ENCODE data around the gene IL4R.

Gene IL4R

GRCh38 chr16:27363246-27363632 lies 49.5 kb downstream of the IL4R start:
- no peak for DNase-seq

DNA sequence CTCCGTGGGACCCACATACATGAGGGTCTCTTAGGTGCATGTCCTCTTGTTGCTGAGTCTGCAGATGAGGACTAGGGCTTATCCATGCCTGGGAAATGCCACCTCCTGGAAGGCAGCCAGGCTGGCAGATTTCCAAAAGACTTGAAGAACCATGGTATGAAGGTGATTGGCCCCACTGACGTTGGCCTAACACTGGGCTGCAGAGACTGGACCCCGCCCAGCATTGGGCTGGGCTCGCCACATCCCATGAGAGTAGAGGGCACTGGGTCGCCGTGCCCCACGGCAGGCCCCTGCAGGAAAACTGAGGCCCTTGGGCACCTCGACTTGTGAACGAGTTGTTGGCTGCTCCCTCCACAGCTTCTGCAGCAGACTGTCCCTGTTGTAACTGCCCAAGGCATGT lies 50.0 kb downstream of the IL4R start:
- no peak for DNase-seq

- no peak for DNase-seq
Observed at GRCh38 chr16:27364493-27365141, 50.8 kb downstream of the IL4R start.

DNA sequence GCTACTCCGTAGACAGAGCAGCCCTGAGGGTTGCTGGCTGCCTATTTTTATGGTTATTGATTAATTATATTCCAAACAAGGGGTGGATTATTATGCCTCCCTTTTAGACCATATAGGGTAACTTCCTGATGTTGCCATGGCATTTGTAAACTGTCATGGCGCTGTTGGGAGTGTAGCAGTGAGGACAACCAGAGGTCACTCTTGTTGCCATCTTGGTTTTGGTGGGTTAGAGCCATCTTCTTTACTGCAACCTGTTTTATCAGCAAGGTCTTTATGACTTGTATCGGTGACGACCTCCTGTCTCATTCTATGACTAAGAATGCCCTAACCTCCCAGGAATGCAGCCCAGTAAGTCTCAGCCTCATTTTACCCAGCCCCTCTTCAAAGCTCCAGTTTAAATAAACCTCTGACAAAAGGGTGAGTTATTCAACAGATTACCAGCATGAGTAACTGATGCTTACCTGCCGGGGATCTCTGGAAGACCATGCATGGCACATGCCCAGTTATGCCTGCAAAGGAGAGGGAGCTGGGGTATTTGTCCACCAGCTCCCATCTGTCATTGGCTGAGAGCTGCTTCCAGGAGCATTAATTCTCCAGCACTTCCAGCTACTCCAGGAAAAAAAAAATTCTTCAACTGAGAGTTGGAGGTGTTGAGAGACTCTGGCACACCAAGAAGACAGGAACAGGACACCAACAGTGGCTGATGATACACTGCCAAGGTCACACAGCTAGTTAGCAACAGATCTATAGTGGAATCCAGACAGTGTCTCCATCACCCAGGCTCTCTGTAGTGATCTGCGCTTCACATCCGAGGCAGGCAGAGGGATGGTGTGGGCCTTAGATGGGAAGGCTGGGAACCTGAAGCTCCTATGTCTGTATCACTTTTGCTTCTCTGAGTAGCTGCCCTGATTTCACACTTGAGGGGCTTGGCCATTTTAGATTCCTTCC lies 51.6 kb downstream of the IL4R start:
- DNase-seq: no peak

- DNase-seq: no peak
Observed at GRCh38 chr16:27366687-27367460, 53.1 kb downstream of the IL4R start.

- no peak for DNase-seq
Observed at GRCh38 chr16:27367461-27368357, 53.9 kb downstream of the IL4R start.

- DNase-seq: no peak
Observed at GRCh38 chr16:27368358-27368722, 54.6 kb downstream of the IL4R start.

- DNase-seq: no peak
Observed at GRCh38 chr16:27369806-27370205, 56.0 kb downstream of the IL4R start.

- no peak for DNase-seq
Observed at GRCh38 chr16:27370318-27370717, 56.5 kb downstream of the IL4R start.

DNA sequence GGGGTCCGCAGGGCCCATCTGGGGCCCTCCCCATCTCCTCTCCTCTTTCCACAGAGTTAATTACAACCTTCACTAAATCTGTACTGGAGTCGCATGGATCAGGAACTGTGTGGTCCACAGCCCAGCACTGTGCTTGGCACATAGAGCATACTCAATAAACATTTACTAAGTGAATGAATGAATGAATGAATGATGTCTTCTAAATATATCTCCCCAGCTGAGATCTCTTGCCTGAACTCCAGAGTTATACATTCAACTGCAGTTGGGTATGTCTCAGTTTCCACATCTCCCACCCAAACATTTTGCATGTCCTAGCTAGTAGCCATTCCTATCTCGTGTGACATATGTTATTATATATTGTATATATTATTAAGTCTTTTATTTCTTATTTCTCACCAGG lies 59.5 kb downstream of the IL4R start:
- DNase-seq: no peak

DNA sequence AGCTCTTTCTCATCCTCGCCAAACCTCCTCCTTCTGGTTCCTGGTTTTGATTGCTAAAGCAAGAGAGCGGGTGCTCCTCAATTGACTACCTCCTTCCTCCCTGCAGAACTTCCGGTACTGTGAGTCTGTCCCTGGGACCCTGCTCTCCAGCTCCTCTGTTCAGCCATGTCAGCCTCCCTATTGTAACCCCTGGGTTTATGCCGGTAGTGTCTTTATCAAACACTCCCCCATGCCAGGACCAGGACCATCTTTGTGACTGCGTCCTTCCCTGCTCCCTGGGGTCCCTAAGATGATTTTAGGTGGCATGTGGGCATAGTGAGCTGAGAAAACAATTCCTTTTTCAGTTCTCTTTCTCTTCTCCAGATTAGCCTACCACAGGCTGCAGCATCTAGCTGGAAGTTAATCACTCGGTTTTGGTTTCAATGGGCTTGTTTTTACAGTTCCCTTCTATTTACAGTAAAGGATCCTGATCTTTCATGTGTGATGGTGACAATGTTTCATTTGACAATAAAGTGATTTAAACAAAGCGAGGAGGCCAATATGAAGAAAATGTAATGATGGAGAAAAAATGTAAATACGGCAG lies 60.5 kb downstream of the IL4R start:
- DNase-seq: no peak

GRCh38 chr16:27374804-27375425 lies 61.1 kb downstream of the IL4R start:
- DNase-seq: no peak

- DNase-seq: no peak
Observed at GRCh38 chr16:27377666-27378485, 64.1 kb downstream of the IL4R start.

GRCh38 chr16:27378871-27379481 lies 65.2 kb downstream of the IL4R start:
- DNase-seq: no peak

- no peak for DNase-seq
Observed at GRCh38 chr16:27379919-27380318, 66.1 kb downstream of the IL4R start.

- no peak for DNase-seq
Observed at GRCh38 chr16:27381236-27381635, 67.5 kb downstream of the IL4R start.

GRCh38 chr16:27381974-27382855 lies 68.4 kb downstream of the IL4R start:
- DNase-seq: no peak

DNA sequence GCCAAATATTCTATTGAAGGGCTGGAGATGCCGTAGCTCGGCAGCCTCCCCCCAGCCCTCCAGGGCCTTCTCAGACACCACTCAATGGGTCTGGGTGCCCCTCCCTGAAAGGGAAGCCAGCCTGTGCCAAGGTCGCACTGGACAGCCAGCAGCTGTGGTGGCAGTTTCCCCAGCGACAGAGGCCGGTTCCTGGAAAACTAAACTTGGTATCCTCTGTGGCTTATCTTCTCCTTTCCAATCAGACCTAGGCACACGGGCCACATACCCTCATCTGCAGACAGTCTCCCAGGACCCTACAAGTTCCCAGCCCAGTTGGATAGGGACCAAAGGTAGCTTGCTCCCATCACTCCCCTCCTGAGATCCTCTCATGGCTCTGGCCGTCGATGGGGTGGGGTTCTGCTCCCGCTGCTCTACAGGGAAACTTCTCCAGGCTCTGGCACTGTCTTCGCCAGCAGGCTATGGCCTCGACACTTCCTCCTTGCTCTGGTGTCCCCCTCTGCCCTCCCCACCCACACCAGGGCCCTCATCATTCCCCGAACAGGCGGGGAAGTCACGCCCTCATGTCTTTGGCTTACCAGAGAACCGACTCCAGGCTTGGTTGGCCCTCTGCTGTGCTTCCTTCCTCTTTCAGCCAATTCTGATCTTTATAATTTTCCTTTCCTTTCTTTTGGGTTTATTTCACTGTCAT lies 69.9 kb downstream of the IL4R start:
- no peak for DNase-seq

DNA sequence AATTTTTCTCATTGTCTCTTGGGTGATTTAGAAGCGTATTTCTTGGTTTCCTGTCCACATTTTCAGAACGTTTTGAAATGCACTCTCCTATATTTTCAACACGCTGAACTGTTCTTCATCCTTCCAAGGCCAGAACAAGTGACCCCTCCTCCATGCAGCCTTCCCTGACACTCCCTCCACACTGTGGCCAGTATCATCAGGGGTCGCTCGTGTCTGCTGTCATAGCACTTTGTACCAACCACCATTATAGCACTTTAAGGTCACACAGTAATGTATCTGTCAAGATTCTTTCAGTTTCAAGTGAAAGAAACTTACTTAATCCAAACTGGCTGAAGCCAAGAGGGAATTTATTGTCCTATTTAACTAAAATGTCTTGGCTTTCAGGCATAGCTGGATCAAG lies 70.7 kb downstream of the IL4R start:
- DNase-seq: no peak

Measured in NCI-H187 (cell line).